Panc1 (cell line): ENCODE measurements around the gene ABI3BP.

ENCODE experiments used
- CTCF ChIP-seq: fragments of 450-650 bp; IDR thresholded peaks from 2 replicates; pipeline ENCODE4 v1.5.1; 2017; ENCODE audit warnings: mild to moderate bottlenecking
- POLR2AphosphoS5 ChIP-seq: IDR thresholded peaks from 2 replicates; pipeline ENCODE4 v1.6.1; 2012; ENCODE audit warnings: mild to moderate bottlenecking, low read depth, low read length, moderate library complexity
- SIN3A ChIP-seq: IDR thresholded peaks from 2 replicates; pipeline ENCODE4 v1.6.1; 2012; ENCODE audit warnings: low read depth, mild to moderate bottlenecking, low read length, moderate library complexity, borderline replicate concordance; ENCODE audit not compliant: insufficient read depth
- TCF7L2 ChIP-seq: IDR thresholded peaks from 2 replicates; pipeline ENCODE4 v1.6.1; 2011; ENCODE audit warnings: mild to moderate bottlenecking, low read depth, low read length, inconsistent platforms
- TF ChIP-seq, protein P1 (sequence below), 2 experiments: IDR thresholded peaks; 2 replicates each; pipeline ENCODE4 v1.6.1; 2011 to 2012; ENCODE audit warnings: low read depth in 2 of 2, control low read depth in 1 of 2, low read length in 1 of 2, mild to moderate bottlenecking in 1 of 2, moderate library complexity in 1 of 2; ENCODE audit not compliant: insufficient read depth in 1 of 2

GRCh38 chr3:100813828-100814227, 179.4 kb downstream of the ABI3BP start:
- no peak for TF ChIP-seq CTCF
- no peak for TF ChIP-seq POLR2AphosphoS5
- TF ChIP-seq, protein P1, sequence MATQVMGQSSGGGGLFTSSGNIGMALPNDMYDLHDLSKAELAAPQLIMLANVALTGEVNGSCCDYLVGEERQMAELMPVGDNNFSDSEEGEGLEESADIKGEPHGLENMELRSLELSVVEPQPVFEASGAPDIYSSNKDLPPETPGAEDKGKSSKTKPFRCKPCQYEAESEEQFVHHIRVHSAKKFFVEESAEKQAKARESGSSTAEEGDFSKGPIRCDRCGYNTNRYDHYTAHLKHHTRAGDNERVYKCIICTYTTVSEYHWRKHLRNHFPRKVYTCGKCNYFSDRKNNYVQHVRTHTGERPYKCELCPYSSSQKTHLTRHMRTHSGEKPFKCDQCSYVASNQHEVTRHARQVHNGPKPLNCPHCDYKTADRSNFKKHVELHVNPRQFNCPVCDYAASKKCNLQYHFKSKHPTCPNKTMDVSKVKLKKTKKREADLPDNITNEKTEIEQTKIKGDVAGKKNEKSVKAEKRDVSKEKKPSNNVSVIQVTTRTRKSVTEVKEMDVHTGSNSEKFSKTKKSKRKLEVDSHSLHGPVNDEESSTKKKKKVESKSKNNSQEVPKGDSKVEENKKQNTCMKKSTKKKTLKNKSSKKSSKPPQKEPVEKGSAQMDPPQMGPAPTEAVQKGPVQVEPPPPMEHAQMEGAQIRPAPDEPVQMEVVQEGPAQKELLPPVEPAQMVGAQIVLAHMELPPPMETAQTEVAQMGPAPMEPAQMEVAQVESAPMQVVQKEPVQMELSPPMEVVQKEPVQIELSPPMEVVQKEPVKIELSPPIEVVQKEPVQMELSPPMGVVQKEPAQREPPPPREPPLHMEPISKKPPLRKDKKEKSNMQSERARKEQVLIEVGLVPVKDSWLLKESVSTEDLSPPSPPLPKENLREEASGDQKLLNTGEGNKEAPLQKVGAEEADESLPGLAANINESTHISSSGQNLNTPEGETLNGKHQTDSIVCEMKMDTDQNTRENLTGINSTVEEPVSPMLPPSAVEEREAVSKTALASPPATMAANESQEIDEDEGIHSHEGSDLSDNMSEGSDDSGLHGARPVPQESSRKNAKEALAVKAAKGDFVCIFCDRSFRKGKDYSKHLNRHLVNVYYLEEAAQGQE (IDR thresholded peaks at IDR 0.05; ENCODE audit: insufficient read depth in 1 of 2, low read depth in 2 of 2, low read length in 1 of 2): no peak
- no peak for TF ChIP-seq TCF7L2
- no peak for TF ChIP-seq SIN3A
